GM06990 (cell line): Measurements from ENCODE around the gene TMEM179.

ENCODE experiments used
- DNase-seq: peaks from one replicate; pipeline ENCODE4 v3.0.0-alpha.2; 2011; ENCODE audit not compliant: insufficient read length; ENCODE audit errors: extremely low read depth
- H3K27me3 ChIP-seq: replicated peaks from 2 replicates; pipeline ENCODE4 v1.6.0; 2011; ENCODE audit warnings: low read length; ENCODE audit not compliant: control insufficient read depth, insufficient read depth
- H3K36me3 ChIP-seq: 2 replicates; pipeline ENCODE4 v1.5.1; 2011; ENCODE audit warnings: low read length; ENCODE audit not compliant: control insufficient read depth, insufficient read depth
- H3K4me3 ChIP-seq: replicated peaks from 2 replicates; pipeline ENCODE4 v1.5.1; 2011; ENCODE audit warnings: low read depth, mild to moderate bottlenecking, control low read depth, low read length
- CTCF ChIP-seq: IDR thresholded peaks from 2 replicates; pipeline ENCODE4 v1.5.1; 2011; ENCODE audit warnings: low read length, control low read depth, mild to moderate bottlenecking, inconsistent platforms; ENCODE audit not compliant: insufficient read depth, poor library complexity, severe bottlenecking

The TMEM179 gene

GRCh38 chr14:104552738-104553125, 51.8 kb downstream of the TMEM179 start:
- Histone ChIP-seq H3K36me3 (no peaks in the 10 kb centered on the region), H3K4me3 (no peak overlapping the region), H3K27me3 (peaks cover 2% of the 10 kb centered on the region; the same call in 1 of the 2 replicates)
- no peak for DNase-seq
- no peak for TF ChIP-seq CTCF

GRCh38 chr14:104551851-104552737, 52.5 kb downstream of the TMEM179 start:
- no peaks in the 10 kb centered on the region for H3K36me3 ChIP-seq
- DNase-seq, result no peak
- no peak for TF ChIP-seq CTCF
- peaks cover 2% of the 10 kb centered on the region; the same call in 1 of the 2 replicates for H3K27me3 ChIP-seq
- no peak overlapping the region for H3K4me3 ChIP-seq

- Histone ChIP-seq H3K4me3 (no peak overlapping the region), H3K27me3 (peaks cover 2% of the 10 kb centered on the region; the same call in 1 of the 2 replicates), H3K36me3 (no peaks in the 10 kb centered on the region)
- no peak for DNase-seq
- no peak for TF ChIP-seq CTCF
These were observed 53.5 kb downstream of the TMEM179 start for GRCh38 chr14:104550861-104551728.

GRCh38 chr14:104550340-104550860, 54.2 kb downstream of the TMEM179 start:
- Histone ChIP-seq H3K36me3 (no peaks in the 10 kb centered on the region), H3K4me3 (no peak overlapping the region), H3K27me3 (peaks cover 2% of the 10 kb centered on the region; the same call in 1 of the 2 replicates)
- no peak for TF ChIP-seq CTCF
- DNase-seq, result no peak

- Histone ChIP-seq H3K4me3 (no peak overlapping the region), H3K27me3 (peaks cover 2% of the 10 kb centered on the region), H3K36me3 (no peaks in the 10 kb centered on the region)
- no peak for DNase-seq
- TF ChIP-seq CTCF, result no peak
These were observed 54.8 kb downstream of the TMEM179 start for GRCh38 chr14:104549536-104550339.
